Endothelial cell of umbilical vein (primary cell): Measurements from ENCODE around the gene PWP1.

Source experiments
- EZH2 ChIP-seq: IDR thresholded peaks from 2 replicates; pipeline ENCODE4 v1.6.1; 2012; ENCODE audit warnings: borderline replicate concordance, low read depth, mild to moderate bottlenecking, moderate library complexity, low read length, inconsistent platforms; ENCODE audit not compliant: severe bottlenecking
- POLR2A ChIP-seq: IDR thresholded peaks from 2 replicates; pipeline ENCODE4 v1.6.1; 2012; ENCODE audit warnings: low read depth, mild to moderate bottlenecking, control low read depth, low read length
- POLR2AphosphoS5 ChIP-seq: IDR thresholded peaks from 2 replicates; pipeline ENCODE4 v1.6.1; 2012; ENCODE audit warnings: low read depth, mild to moderate bottlenecking, control low read depth, low read length, moderate library complexity; ENCODE audit not compliant: insufficient read depth
- TF ChIP-seq, protein P1 (sequence below), 2 donors: IDR thresholded peaks; 1 replicate in 1 of 2; 2 replicates in 1 of 2; pipeline ENCODE4 v1.5.1; 2011; ENCODE audit warnings: low read length in 2 of 2, mild to moderate bottlenecking in 2 of 2, moderate library complexity in 2 of 2, control low read depth in 1 of 2, inconsistent platforms in 1 of 2, low read depth in 1 of 2; ENCODE audit not compliant: insufficient read depth in 1 of 2; ENCODE audit errors: extremely low read depth in 1 of 2

DNA sequence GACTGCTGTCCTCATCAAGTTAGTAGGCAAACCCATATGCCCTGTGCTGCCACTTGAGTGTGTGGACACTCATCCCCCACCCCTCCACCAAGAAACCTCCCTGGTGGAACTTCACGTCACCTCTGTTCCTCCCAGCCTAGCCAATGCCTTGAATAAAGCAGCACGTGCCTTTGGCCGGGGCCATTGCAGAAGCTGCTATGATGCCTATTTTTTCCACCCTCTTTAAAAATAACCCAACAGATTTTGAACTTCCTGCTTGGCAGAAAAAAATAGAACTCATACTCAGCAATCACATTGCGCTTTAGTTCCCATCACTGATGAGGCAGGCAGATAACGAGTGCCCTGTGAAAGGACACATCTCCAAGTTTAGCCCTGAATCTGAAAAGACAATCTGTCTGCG, 23.1 kb upstream of the PWP1 start:
- TF ChIP-seq, protein P1, sequence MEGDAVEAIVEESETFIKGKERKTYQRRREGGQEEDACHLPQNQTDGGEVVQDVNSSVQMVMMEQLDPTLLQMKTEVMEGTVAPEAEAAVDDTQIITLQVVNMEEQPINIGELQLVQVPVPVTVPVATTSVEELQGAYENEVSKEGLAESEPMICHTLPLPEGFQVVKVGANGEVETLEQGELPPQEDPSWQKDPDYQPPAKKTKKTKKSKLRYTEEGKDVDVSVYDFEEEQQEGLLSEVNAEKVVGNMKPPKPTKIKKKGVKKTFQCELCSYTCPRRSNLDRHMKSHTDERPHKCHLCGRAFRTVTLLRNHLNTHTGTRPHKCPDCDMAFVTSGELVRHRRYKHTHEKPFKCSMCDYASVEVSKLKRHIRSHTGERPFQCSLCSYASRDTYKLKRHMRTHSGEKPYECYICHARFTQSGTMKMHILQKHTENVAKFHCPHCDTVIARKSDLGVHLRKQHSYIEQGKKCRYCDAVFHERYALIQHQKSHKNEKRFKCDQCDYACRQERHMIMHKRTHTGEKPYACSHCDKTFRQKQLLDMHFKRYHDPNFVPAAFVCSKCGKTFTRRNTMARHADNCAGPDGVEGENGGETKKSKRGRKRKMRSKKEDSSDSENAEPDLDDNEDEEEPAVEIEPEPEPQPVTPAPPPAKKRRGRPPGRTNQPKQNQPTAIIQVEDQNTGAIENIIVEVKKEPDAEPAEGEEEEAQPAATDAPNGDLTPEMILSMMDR (IDR thresholded peaks at IDR 0.05; ENCODE audit: extremely low read depth in 1 of 2, insufficient read depth in 1 of 2, low read depth in 1 of 2, low read length in 2 of 2) = no peak
- no peak for TF ChIP-seq POLR2A
- TF ChIP-seq POLR2AphosphoS5 = no peak
- TF ChIP-seq EZH2 = no peak
